Aorta (tissue), 5 donors: ENCODE results near the gene AGBL3. TPM values are rescaled to one million over a fixed set of nuclear protein-coding genes. Genes with fewer than 3 reads are reported as not detected.

Experiments
- ATAC-seq: fragments of 200-7000 bp; cut with Tn5 transposase; one replicate; pipeline ENCODE4 v1.9.1; 2022; ENCODE audit warnings: moderate library complexity; ENCODE audit not compliant: low FRiP score
- DNase-seq, 2 donors: peaks; one replicate each; pipeline ENCODE4 v3.0.0-alpha.2; 2020
- H3K27ac ChIP-seq, 2 donors: one replicate each; pipeline ENCODE4 v1.5.1; 2013; ENCODE audit warnings: low read length in 2 of 2, mild to moderate bottlenecking in 2 of 2, moderate library complexity in 2 of 2, control low read depth in 1 of 2, inconsistent platforms in 1 of 2, low read depth in 1 of 2
- H3K27me3 ChIP-seq, 2 donors: one replicate each; pipeline ENCODE4 v1.6.1; 2013; ENCODE audit warnings: control low read depth in 1 of 2, low read length in 1 of 2, mild to moderate bottlenecking in 1 of 2, moderate library complexity in 1 of 2; ENCODE audit not compliant: insufficient read depth in 2 of 2, control insufficient read depth in 1 of 2
- H3K36me3 ChIP-seq, 2 donors: one replicate each; pipeline ENCODE4 v1.6.1; 2013; ENCODE audit warnings: control low read depth in 1 of 2, low read length in 1 of 2, mild to moderate bottlenecking in 1 of 2; ENCODE audit not compliant: insufficient read depth in 2 of 2, control insufficient read depth in 1 of 2
- H3K4me1 ChIP-seq, 2 donors: one replicate each; pipeline ENCODE4 v1.6.1; 2013; ENCODE audit warnings: low read length in 2 of 2, control low read depth in 1 of 2, mild to moderate bottlenecking in 1 of 2, moderate library complexity in 1 of 2; ENCODE audit not compliant: insufficient read depth in 2 of 2, control insufficient read depth in 1 of 2
- H3K4me3 ChIP-seq, 2 donors: one replicate each; pipeline ENCODE4 v1.5.1; 2013; ENCODE audit warnings: low read length in 2 of 2, control low read depth in 1 of 2, mild to moderate bottlenecking in 1 of 2
- H3K9me3 ChIP-seq: one replicate; pipeline ENCODE4 v1.6.1; 2013; ENCODE audit warnings: mild to moderate bottlenecking, low read length; ENCODE audit not compliant: control insufficient read depth
- whole genome bisulfite sequencing, 2 donors: extraction: QIAGEN DNeasy Blood & Tissue Kit; methylation state at CpG; one replicate each; pipeline ENCODE4 v1.1.7; 2013; 5-methylcytosine and 5-hydroxymethylcytosine counted together
- intact Hi-C, 2 donors: fragments of 100-400 bp; cut with DNase I; formaldehyde crosslinking; loops; one replicate each; pipeline versions ENCODE4 v1.14.2 to v1.15.0; 2022
- polyA plus RNA-seq, 2 donors: library from polyadenylated mRNA; stranded (reverse); fragments of 200-250 nt; gene quantifications; one replicate each; pipeline ENCODE4 v1.2.3, GENCODE V29; 2013
- total RNA-seq, 2 donors: library from RNA; stranded (reverse); fragmentation: NEBNext Ultra II Directional; extraction: Animal tissue kit (Norgen Biotek cat#: 25700); gene quantifications; one replicate each; pipeline ENCODE4 v1.2.1, GENCODE V29; 2021
- donor health status: healthy with polysubstance abuse.
- donor health status: Bipolar disorder and iron deficiency.
- donor health status: DM: no; HTN: no; CAD: no.
- donor health status: DM: no; HTN: no; CAD: no.
- donor health status: DM: yes; HTN: yes; CAD: no.

AGBL3 gene
- total and polyA plus RNA-seq, 4 donors: 2.5 to 8.8 (median 3.1) TPM

DNA sequence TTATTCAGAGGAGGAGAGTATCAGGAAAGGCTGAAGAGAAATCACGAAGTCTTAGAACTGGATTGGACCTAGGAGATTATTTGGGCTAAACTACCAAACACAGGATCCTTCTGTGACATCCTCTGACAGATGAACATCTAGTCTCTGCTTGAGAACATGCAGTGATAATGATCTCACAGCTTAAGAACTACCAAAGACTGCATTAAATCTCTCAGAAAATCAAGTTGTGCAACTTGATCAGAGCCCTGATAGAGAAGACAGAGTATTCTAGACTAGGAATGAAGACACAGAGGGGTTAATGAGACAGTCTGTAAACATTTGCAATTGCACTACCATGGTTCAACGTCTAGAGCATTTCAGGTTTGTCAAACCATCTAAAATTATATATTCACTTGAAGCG lies 37.1 kb upstream of the AGBL3 start:
- intact Hi-C loops: loop anchor here (5.0 kb wide), 1 partner anchor 257 kb away; no protein-coding TSS in a partner anchor

DNA sequence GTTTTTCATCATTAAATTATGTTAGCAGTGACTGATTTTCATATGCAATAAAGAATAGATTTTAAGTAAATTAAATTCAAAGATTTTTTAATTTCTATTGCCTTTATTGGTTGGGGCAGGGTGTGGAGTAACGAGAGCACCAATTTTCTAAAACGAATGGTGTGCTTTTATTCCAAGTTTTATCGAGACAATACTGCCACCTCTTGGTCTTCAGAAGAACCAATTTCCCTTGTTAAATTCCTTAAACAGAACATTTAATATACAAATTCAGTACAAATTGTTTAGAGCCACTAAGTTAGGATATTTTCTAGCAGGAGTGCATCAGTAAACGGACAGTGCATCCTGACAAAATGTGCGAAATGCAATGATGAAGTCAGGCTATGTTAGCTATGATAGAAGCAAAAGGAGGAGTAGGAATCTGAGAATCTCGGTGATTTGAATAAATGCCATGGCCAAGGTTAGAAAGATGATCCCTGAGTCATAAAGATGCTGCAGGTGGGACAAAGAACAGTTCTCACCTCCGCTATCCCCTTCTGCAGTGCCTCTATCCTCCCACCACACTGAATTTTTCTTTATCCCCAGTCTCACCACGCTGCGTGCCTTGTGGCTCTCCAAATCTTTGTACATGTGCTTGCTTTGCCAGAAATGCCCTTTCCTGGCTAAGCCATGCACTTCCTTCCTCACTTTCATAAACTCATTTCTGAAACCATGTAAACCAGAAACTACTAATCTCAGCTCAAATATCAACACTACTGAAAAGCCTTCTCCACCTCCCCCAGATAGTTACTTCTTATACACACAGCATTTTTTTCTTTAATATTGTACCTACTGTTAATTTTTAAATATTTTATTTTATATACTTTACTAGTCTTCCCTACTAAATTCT lies 31.9 kb upstream of the AGBL3 start:
- intact Hi-C loops: loop anchor here in 1 of 2 donors (5.0 kb wide), 1 partner anchor 267 kb away; no protein-coding TSS in a partner anchor
- Histone ChIP-seq H3K27me3 (no peaks in the 10 kb centered on the region), H3K36me3 (peaks cover 8 to 30% of the 10 kb centered on the region in 2 donors), H3K4me3 (no peak overlapping the region), H3K9me3 (no peaks in the 10 kb centered on the region), H3K27ac (peak overlapping the region in 1 of 2 donors; percentile 75), H3K4me1 (no peaks in the 10 kb centered on the region)
- ATAC-seq: peak; percentile 69
- no peak for DNase-seq
- 34 to 35% methylated on average over 9 of the region's 9 CpGs for WGBS, 2 donors

More for the DNA sequence above, 37.1 kb upstream of the AGBL3 start:
- no peaks in the 10 kb centered on the region for H3K27me3 ChIP-seq
- H3K27ac ChIP-seq: no peak overlapping the region
- DNase-seq (no peak), ATAC-seq (no peak)
- H3K9me3 ChIP-seq: no peaks in the 10 kb centered on the region
- peaks cover 8 to 24% of the 10 kb centered on the region in 2 donors for H3K36me3 ChIP-seq
- WGBS, 2 donors: 55 to 60% methylated on average over 3 of the region's 3 CpGs
- no peak overlapping the region for H3K4me3 ChIP-seq
- no peaks in the 10 kb centered on the region for H3K4me1 ChIP-seq

GRCh38 chr7:134957005-134957404 lies 29.3 kb upstream of the AGBL3 start:
- H3K4me1 ChIP-seq: peaks cover 0 to 4% of the 10 kb centered on the region in 2 donors
- intact Hi-C loops: loop anchor here in 1 of 2 donors (5.0 kb wide), 1 partner anchor 270 kb away; no protein-coding TSS in a partner anchor

DNA sequence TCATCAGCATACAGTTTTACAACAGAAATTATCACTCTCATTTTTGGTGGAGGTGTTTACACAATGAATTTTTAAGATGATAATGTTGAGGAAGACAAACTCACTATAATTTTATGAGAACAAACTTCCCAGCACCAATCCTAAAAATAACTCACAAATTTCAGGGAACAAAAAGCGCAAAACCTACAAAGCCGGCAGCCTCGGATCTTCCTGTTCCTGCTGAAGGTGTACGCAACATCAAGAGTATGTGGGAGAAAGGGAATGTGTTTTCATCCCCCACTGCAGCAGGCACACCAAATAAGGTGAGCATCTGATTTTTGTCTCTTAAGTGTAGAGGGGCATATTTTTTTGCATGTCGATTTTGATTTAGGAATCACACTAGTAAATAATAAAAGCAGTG lies 26.5 kb upstream of the AGBL3 start:
- no peak for ATAC-seq
- Histone ChIP-seq H3K4me3 (no peak overlapping the region), H3K27ac (peak overlapping the region in 1 of 2 donors; percentile 63), H3K4me1 (peaks cover 2 to 6% of the 10 kb centered on the region in 2 donors), H3K36me3 (peaks cover 3 to 16% of the 10 kb centered on the region in 2 donors), H3K27me3 (no peaks in the 10 kb centered on the region), H3K9me3 (no peaks in the 10 kb centered on the region)
- DNase-seq: no peak
- WGBS, 2 donors: 58 to 64% methylated on average over 5 of the region's 5 CpGs
- intact Hi-C loops: loop anchor here in 1 of 2 donors (5.0 kb wide), 1 partner anchor 273 kb away; no protein-coding TSS in a partner anchor

More at GRCh38 chr7:134957005-134957404, 29.3 kb upstream of the AGBL3 start:
- ATAC-seq: no peak
- no peaks in the 10 kb centered on the region for H3K27me3 ChIP-seq
- no peaks in the 10 kb centered on the region for H3K9me3 ChIP-seq
- H3K4me3 ChIP-seq: no peak overlapping the region
- H3K27ac ChIP-seq: no peak overlapping the region
- peaks cover 3 to 17% of the 10 kb centered on the region in 2 donors for H3K36me3 ChIP-seq
- no peak for DNase-seq
- 92 to 94% methylated on average over 3 of the region's 3 CpGs for WGBS, 2 donors

DNA sequence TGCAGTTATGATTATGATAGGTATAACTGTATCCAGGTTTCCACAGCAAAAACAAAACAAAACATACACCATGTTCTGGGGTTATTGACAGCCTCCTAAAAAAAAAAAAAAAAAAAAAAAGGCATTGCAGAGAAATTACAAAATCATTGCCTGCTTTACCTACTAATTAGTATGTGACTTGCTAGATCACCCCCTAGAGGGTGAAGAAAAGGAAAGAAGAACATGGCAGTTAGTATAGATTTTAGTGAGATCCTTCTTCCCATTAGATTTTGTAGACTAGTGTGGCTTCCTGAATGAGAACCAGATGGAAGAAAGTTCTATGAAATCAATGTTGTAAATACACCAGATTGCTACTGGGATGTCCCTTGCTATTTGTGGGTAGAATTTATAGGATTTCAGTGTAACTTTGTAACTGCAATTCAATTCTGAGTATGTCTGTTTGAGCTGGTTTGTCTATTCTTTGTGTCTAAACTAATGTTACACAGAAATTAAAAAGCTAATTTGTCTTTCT lies 24.0 kb upstream of the AGBL3 start:
- Histone ChIP-seq H3K4me1 (peaks cover 2 to 9% of the 10 kb centered on the region in 2 donors), H3K9me3 (no peaks in the 10 kb centered on the region), H3K4me3 (no peak overlapping the region), H3K27me3 (no peaks in the 10 kb centered on the region), H3K36me3 (peaks cover 8 to 21% of the 10 kb centered on the region in 2 donors), H3K27ac (peak overlapping the region in 1 of 2 donors; percentile 57)
- DNase-seq (no peak), ATAC-seq (no peak)
- intact Hi-C loops: no loop called here

- ATAC-seq (peak; percentile 46), DNase-seq (no peak)
- Histone ChIP-seq H3K4me1 (peaks cover 2 to 9% of the 10 kb centered on the region in 2 donors), H3K36me3 (peaks cover 8 to 21% of the 10 kb centered on the region in 2 donors), H3K27me3 (no peaks in the 10 kb centered on the region), H3K4me3 (no peak overlapping the region), H3K9me3 (no peaks in the 10 kb centered on the region), H3K27ac (peak overlapping the region in 1 of 2 donors; percentile 57)
- WGBS, 2 donors: 4 to 7% methylated on average over 4 of the region's 4 CpGs
- intact Hi-C loops: loop anchor here in 1 of 2 donors (1.0 kb wide), 1 partner anchor 208 kb away; no protein-coding TSS in a partner anchor
Observed at GRCh38 chr7:134963036-134963435, 23.3 kb upstream of the AGBL3 start.

- ATAC-seq: no peak
- Histone ChIP-seq H3K9me3 (no peaks in the 10 kb centered on the region), H3K36me3 (peaks cover 5 to 15% of the 10 kb centered on the region in 2 donors), H3K4me3 (no peak overlapping the region), H3K27ac (peak overlapping the region in 1 of 2 donors; percentile 28), H3K4me1 (peaks cover 2 to 4% of the 10 kb centered on the region in 2 donors), H3K27me3 (no peaks in the 10 kb centered on the region)
- intact Hi-C loops: no loop called here
- 63 to 66% methylated on average over 3 of the region's 3 CpGs for WGBS, 2 donors
- no peak for DNase-seq
Observed at GRCh38 chr7:134966691-134967090, 19.6 kb upstream of the AGBL3 start.

- no peak for ATAC-seq
- WGBS, 2 donors: 70 to 71% methylated on average over 4 of the region's 4 CpGs
- peaks cover 5 to 15% of the 10 kb centered on the region in 2 donors for H3K36me3 ChIP-seq
Observed at GRCh38 chr7:134968110-134968509, 18.2 kb upstream of the AGBL3 start.

More at GRCh38 chr7:134968110-134968509, 18.2 kb upstream of the AGBL3 start:
- intact Hi-C loops: no loop called here
- Histone ChIP-seq H3K4me1 (peaks cover 0 to 4% of the 10 kb centered on the region in 2 donors), H3K27ac (no peak overlapping the region), H3K27me3 (no peaks in the 10 kb centered on the region), H3K9me3 (no peaks in the 10 kb centered on the region), H3K4me3 (no peak overlapping the region)
- DNase-seq: no peak
